AG10803 (cell line): ENCODE results near the gene NT5DC2.

ENCODE experiments used
- DNase-seq: peaks from one replicate; pipeline ENCODE4 v3.0.0; 2010; ENCODE audit warnings: low read depth
- H3K4me3 ChIP-seq: 2 replicates; pipeline ENCODE4 v1.5.1; 2011; ENCODE audit warnings: mild to moderate bottlenecking, low read length, control low read depth
- CTCF ChIP-seq: conservative IDR thresholded peaks from 2 replicates; pipeline ENCODE4 v1.5.1; 2011; ENCODE audit warnings: mild to moderate bottlenecking, low read length, control low read depth, inconsistent platforms

Gene NT5DC2

DNA sequence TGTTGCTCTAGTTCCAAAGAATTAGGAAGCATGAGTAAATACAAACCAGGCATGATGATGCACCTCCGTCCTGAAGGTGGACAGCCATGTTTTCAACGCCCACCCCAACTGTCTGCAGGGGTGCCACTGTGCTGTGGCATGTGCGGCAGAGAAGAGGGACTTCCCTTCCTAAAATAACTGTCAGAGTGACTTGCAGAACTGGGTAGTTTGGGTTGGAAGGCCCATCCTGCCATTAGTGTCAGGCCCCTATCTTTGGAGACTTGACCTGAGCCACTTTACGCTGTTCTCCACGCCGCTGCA, 55.9 kb downstream of the NT5DC2 start:
- no peak for DNase-seq
- no peak overlapping the region for H3K4me3 ChIP-seq
- no peak for TF ChIP-seq CTCF

GRCh38 chr3:52477076-52477795, 56.4 kb downstream of the NT5DC2 start:
- no peak overlapping the region for H3K4me3 ChIP-seq
- no peak for DNase-seq

More at GRCh38 chr3:52477076-52477795, 56.4 kb downstream of the NT5DC2 start:
- no peak for TF ChIP-seq CTCF
